Measurements from ENCODE around the gene OBSCN.

- TF ChIP-seq POLR2A (IDR thresholded peaks at IDR 0.05) = no peak
- TF ChIP-seq CTCF (IDR thresholded peaks at IDR 0.05) = peak in 5 of 12 donors; percentile 8 to 16 (median 11)
These were observed 57.3 kb downstream of the OBSCN start for GRCh38 chr1:228265167-228265566.

Measured in heart left ventricle (tissue), 13 donors.